HCT116 (cell line): ENCODE measurements around the gene ABHD12. TPM values are rescaled to one million over a fixed set of nuclear protein-coding genes. Genes with fewer than 3 reads are reported as not detected.

ENCODE experiments used
- ATAC-seq: fragments of 200-7000 bp; cut with Tn5 transposase; 2 replicates; pipeline ENCODE4 v1.9.1; 2020; ENCODE audit warnings: mild to moderate bottlenecking, moderate library complexity
- BruUV-seq: library from RNA; stranded (reverse); fragments of 400-500 nt; replicated peaks from 2 replicates; lab custom pipeline; 2021; lab: Mats Ljungman, UMichigan
- CTCF ChIA-PET: fragments of 300-600 bp; sonication (Branson Sonifier 250); formaldehyde crosslinking; loops from one replicate; lab custom pipeline; 2021; ENCODE audit warnings: antibody characterized with exemption; lab: Charles Lee
- POLR2A ChIA-PET: fragments of 300-600, 350-600 bp; sonication (Branson Sonifier 250); formaldehyde crosslinking; loops from one replicate; lab custom pipeline; 2021; ENCODE audit warnings: antibody characterized with exemption; lab: Charles Lee
- RAD21 ChIA-PET, 2 experiments: fragments of 300-600 bp; sonication (Branson Sonifier 250); formaldehyde crosslinking; loops; one replicate each; lab custom pipeline; 2023; ENCODE audit warnings: low total read pairs in 2 of 2; ENCODE audit not compliant: uncharacterized antibody in 2 of 2, unreplicated experiment in 2 of 2, low non-redundant PET in 1 of 2; lab: Charles Lee
- DNase-seq: peaks from one replicate; pipeline ENCODE4 v3.0.0-alpha.2; 2010; ENCODE audit warnings: low read depth, low spot score
- H2AFZ ChIP-seq: fragments of 200-600 bp; shearing (Covaris generic), sonication (generic); 2 replicates; pipeline ENCODE4 v1.6.1; 2017; ENCODE audit warnings: low read depth, mixed run types, mixed read lengths, antibody characterized with exemption, low read length; ENCODE audit not compliant: poor library complexity, severe bottlenecking
- H3K27ac ChIP-seq: 2 replicates; pipeline ENCODE4 v1.5.1; 2012; ENCODE audit warnings: low read depth, low read length
- H3K27me3 ChIP-seq: fragments of 200-600 bp; sonication (generic); 2 replicates; pipeline ENCODE4 v1.6.1; 2016; ENCODE audit warnings: mixed run types, low read length, mixed read lengths; ENCODE audit not compliant: insufficient read depth
- H3K36me3 ChIP-seq, 2 experiments: fragments of 200-500 bp in 1 of 2; fragments of 200-600 bp in 1 of 2; sonication (Bioruptor generic) in 1 of 2; sonication (generic) in 1 of 2; 2 replicates each; pipeline versions ENCODE4 v1.5.1 to v1.6.1; 2014 to 2016; ENCODE audit warnings: low read length in 2 of 2, inconsistent platforms in 1 of 2, mixed read lengths in 1 of 2, mixed run types in 1 of 2; ENCODE audit not compliant: insufficient read depth in 2 of 2, control insufficient read depth in 1 of 2
- H3K4me1 ChIP-seq, 2 experiments: fragments of 200-600 bp in 1 of 2; sonication (generic) in 1 of 2; 2 replicates each; pipeline versions ENCODE4 v1.5.1 to v1.6.1; 2012 to 2017; ENCODE audit warnings: low read length in 2 of 2, inconsistent platforms in 1 of 2, mild to moderate bottlenecking in 1 of 2, mixed read lengths in 1 of 2, mixed run types in 1 of 2, moderate library complexity in 1 of 2; ENCODE audit not compliant: insufficient read depth in 2 of 2, control insufficient read depth in 1 of 2
- H3K4me2 ChIP-seq: fragments of 200-600 bp; sonication (generic); 2 replicates; pipeline ENCODE4 v1.6.1; 2017; ENCODE audit warnings: mixed run types, low read length, mixed read lengths
- H3K4me3 ChIP-seq, 2 experiments: fragments of 200-600 bp in 1 of 2; sonication (generic) in 1 of 2; replicated peaks in 1 of 2; 2 replicates each; pipeline ENCODE4 v1.5.1; 2011 to 2016; ENCODE audit warnings: low read length in 2 of 2, control low read depth in 1 of 2, low read depth in 1 of 2, mild to moderate bottlenecking in 1 of 2, mixed read lengths in 1 of 2, mixed run types in 1 of 2
- H3K79me2 ChIP-seq: fragments of 200-600 bp; sonication (generic); 2 replicates; pipeline ENCODE4 v1.6.1; 2017; ENCODE audit warnings: mild to moderate bottlenecking, mixed run types, low read length, moderate library complexity, mixed read lengths; ENCODE audit not compliant: insufficient read depth
- H3K9ac ChIP-seq: fragments of 200-600 bp; sonication (generic); 2 replicates; pipeline ENCODE4 v1.6.1; 2016; ENCODE audit warnings: low read length, mixed read lengths
- H3K9me2 ChIP-seq: fragments of 200-600 bp; sonication (generic), shearing (Covaris generic); 2 replicates; pipeline ENCODE4 v1.6.1; 2017; ENCODE audit warnings: mixed run types, mild to moderate bottlenecking, moderate library complexity; ENCODE audit not compliant: insufficient read depth
- H3K9me3 ChIP-seq, 2 experiments: fragments of 200-500 bp in 1 of 2; fragments of 200-600 bp in 1 of 2; sonication (Bioruptor generic) in 1 of 2; sonication (generic) in 1 of 2; 2 replicates each; pipeline ENCODE4 v1.6.1; 2014 to 2017; ENCODE audit warnings: low read length in 2 of 2, mixed read lengths in 2 of 2, inconsistent platforms in 1 of 2, low read depth in 1 of 2, mild to moderate bottlenecking in 1 of 2, mixed run types in 1 of 2, moderate library complexity in 1 of 2; ENCODE audit not compliant: control insufficient read depth in 1 of 2, insufficient read depth in 1 of 2
- H4K20me1 ChIP-seq: fragments of 200-600 bp; sonication (generic), shearing (Covaris generic); 2 replicates; pipeline ENCODE4 v1.6.1; 2017; ENCODE audit warnings: mixed run types, mild to moderate bottlenecking, moderate library complexity; ENCODE audit not compliant: insufficient read depth
- CBX3 ChIP-seq: IDR thresholded peaks from 2 replicates; pipeline ENCODE4 v1.6.1; 2012; ENCODE audit warnings: low read depth
- CEBPB ChIP-seq: IDR thresholded peaks from 2 replicates; pipeline ENCODE4 v1.6.1; 2012; ENCODE audit warnings: low read depth
- EGR1 ChIP-seq: IDR thresholded peaks from 2 replicates; pipeline ENCODE4 v1.6.1; 2012; ENCODE audit warnings: low read depth
- ELF1 ChIP-seq: IDR thresholded peaks from 2 replicates; pipeline ENCODE4 v1.6.1; 2012; ENCODE audit warnings: low read depth, borderline replicate concordance
- JUND ChIP-seq: IDR thresholded peaks from 2 replicates; pipeline ENCODE4 v1.6.1; 2012
- POLR2AphosphoS5 ChIP-seq: IDR thresholded peaks from 2 replicates; pipeline ENCODE4 v1.6.1; 2011; ENCODE audit warnings: mild to moderate bottlenecking, low read depth, low read length, moderate library complexity
- RAD21 ChIP-seq: IDR thresholded peaks from 2 replicates; pipeline ENCODE4 v1.6.1; 2012; ENCODE audit warnings: low read depth, mild to moderate bottlenecking
- SIN3A ChIP-seq: IDR thresholded peaks from 2 replicates; pipeline ENCODE4 v1.6.1; 2012; ENCODE audit warnings: low read depth
- SP1 ChIP-seq: IDR thresholded peaks from 2 replicates; pipeline ENCODE4 v1.6.1; 2012; ENCODE audit warnings: low read depth
- TCF7L2 ChIP-seq: IDR thresholded peaks from 2 replicates; pipeline ENCODE4 v1.7.0; 2011; ENCODE audit warnings: borderline replicate concordance, inconsistent platforms; ENCODE audit not compliant: insufficient read depth, insufficient read length; ENCODE audit errors: extremely low read depth
- ZNF274 ChIP-seq: fragments of 200-500 bp; sonication (Bioruptor generic); IDR thresholded peaks from 2 replicates; pipeline ENCODE4 v1.6.1; 2014; ENCODE audit warnings: mild to moderate bottlenecking, low read depth, low read length, inconsistent platforms
- intact Hi-C: fragments of 100-400 bp; cut with micrococcal nuclease; formaldehyde crosslinking; loops from 2 replicates; pipeline ENCODE4 v1.10.0; 2022
- total RNA-seq: library from RNA; stranded (reverse); gene quantifications from one replicate; pipeline ENCODE4 v1.2.1, GENCODE V29; 2021; ENCODE audit not compliant: unreplicated experiment
- TF ChIP-seq, protein P1 (sequence below): IDR thresholded peaks from 2 replicates; pipeline ENCODE4 v1.6.1; 2012; ENCODE audit warnings: low read depth
- TF ChIP-seq, protein P2 (sequence below): IDR thresholded peaks from 2 replicates; pipeline ENCODE4 v1.6.1; 2011; ENCODE audit warnings: mild to moderate bottlenecking, low read length, moderate library complexity; ENCODE audit not compliant: insufficient replicate concordance; ENCODE audit errors: extremely low read depth
- TF ChIP-seq, protein P3 (sequence below): IDR thresholded peaks from 2 replicates; pipeline ENCODE4 v1.6.1; 2012
- TF ChIP-seq, protein P4 (sequence below): IDR thresholded peaks from 2 replicates; pipeline ENCODE4 v1.6.1; 2012

ABHD12 gene
- total RNA-seq, 1 experiment from 2014 or later, result 31.7 TPM

DNA sequence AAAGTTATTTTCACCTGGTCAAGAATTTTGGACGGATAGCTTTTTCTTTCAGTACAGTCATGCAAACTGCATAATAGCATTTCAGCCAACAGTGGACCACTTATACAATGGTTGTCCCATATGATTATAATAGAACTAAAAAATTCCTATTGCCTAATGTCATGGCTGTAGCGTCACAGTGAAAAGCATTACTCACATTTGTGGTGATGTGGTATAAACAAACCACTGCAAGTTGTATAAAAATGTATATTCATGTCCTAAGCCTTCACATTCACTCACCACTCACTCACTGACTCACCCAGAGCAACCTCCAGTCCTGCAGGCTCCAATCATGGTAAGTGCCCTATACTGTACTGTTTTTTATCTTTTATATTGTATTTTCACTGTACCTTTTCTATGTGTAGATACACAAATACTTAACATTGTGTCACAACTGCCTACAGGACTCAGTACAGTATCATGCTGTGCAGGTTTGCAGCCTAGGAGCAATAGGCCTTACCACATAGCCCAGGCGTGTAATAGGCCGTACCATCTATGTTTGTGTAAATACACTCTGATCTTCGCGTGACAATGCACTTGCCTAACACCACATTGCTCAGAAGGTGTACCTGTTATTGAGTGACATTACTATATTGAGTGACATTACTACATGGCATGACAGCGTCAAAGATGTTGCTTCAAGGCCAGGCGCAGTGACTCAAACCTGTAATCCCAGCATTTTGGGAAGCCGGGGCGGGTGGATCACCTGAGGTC, 17.9 kb downstream of the ABHD12 start:
- Histone ChIP-seq H3K9me3 (no peaks in the 10 kb centered on the region), H3K9ac (no peak overlapping the region), H3K27me3 (no peaks in the 10 kb centered on the region), H4K20me1 (no peaks in the 10 kb centered on the region), H3K9me2 (no peaks in the 10 kb centered on the region), H3K4me3 (no peak overlapping the region), H3K4me1 (no peaks in the 10 kb centered on the region), H3K36me3 (no peaks in the 10 kb centered on the region), H2AFZ (no peak overlapping the region), H3K4me2 (no peak overlapping the region), H3K79me2 (peaks cover under 1% of the 10 kb centered on the region; the same call in 1 of the 2 replicates), H3K27ac (no peak overlapping the region)
- ChIA-PET RAD21 (no interaction called here), POLR2A (no interaction called here), CTCF (no interaction called here)
- BruUV-seq, result no TSS peak
- no peak for DNase-seq
- TF ChIP-seq RAD21, result no peak
- ATAC-seq, result no peak
- intact Hi-C loops, result no loop called here

DNA sequence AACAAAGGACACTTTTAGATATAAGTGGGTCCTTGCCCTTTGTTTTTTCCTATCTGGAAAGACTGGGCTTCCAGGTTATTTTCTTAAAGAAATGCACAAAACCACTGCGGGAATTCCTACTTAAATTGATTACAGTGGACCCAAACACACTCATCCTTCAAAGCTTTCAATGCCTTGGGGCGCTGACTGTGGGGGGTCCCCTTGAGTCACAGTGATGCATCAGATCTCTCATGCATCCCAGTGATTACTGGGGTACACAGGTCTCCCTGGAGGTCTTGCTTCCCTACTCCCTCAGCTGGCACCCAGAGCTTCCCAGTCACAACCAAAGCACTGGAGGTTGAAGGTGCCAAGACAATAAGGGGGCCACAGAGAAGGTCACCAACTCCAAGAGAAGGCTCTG, 20.7 kb downstream of the ABHD12 start:
- Histone ChIP-seq H3K79me2 (no peaks in the 10 kb centered on the region; the same call in 1 of the 2 replicates), H3K9me3 (no peaks in the 10 kb centered on the region), H2AFZ (no peak overlapping the region), H3K9ac (no peak overlapping the region), H3K4me3 (no peak overlapping the region), H3K27me3 (no peaks in the 10 kb centered on the region), H3K4me1 (no peaks in the 10 kb centered on the region), H3K27ac (no peak overlapping the region), H4K20me1 (no peaks in the 10 kb centered on the region), H3K4me2 (no peak overlapping the region), H3K9me2 (no peaks in the 10 kb centered on the region), H3K36me3 (no peaks in the 10 kb centered on the region)
- no TSS peak for BruUV-seq
- RAD21 ChIA-PET, result no interaction called here
- intact Hi-C loops, result no loop called here
- DNase-seq (no peak), ATAC-seq (no peak)
- CTCF ChIA-PET, result no interaction called here
- POLR2A ChIA-PET, result no interaction called here
- TF ChIP-seq ELF1 (no peak), ZNF274 (no peak), POLR2AphosphoS5 (no peak), JUND (no peak), EGR1 (no peak), TCF7L2 (no peak), CEBPB (no peak), SP1 (no peak), RAD21 (no peak), SIN3A (no peak), CBX3 (no peak)
- TF ChIP-seq, protein P1, sequence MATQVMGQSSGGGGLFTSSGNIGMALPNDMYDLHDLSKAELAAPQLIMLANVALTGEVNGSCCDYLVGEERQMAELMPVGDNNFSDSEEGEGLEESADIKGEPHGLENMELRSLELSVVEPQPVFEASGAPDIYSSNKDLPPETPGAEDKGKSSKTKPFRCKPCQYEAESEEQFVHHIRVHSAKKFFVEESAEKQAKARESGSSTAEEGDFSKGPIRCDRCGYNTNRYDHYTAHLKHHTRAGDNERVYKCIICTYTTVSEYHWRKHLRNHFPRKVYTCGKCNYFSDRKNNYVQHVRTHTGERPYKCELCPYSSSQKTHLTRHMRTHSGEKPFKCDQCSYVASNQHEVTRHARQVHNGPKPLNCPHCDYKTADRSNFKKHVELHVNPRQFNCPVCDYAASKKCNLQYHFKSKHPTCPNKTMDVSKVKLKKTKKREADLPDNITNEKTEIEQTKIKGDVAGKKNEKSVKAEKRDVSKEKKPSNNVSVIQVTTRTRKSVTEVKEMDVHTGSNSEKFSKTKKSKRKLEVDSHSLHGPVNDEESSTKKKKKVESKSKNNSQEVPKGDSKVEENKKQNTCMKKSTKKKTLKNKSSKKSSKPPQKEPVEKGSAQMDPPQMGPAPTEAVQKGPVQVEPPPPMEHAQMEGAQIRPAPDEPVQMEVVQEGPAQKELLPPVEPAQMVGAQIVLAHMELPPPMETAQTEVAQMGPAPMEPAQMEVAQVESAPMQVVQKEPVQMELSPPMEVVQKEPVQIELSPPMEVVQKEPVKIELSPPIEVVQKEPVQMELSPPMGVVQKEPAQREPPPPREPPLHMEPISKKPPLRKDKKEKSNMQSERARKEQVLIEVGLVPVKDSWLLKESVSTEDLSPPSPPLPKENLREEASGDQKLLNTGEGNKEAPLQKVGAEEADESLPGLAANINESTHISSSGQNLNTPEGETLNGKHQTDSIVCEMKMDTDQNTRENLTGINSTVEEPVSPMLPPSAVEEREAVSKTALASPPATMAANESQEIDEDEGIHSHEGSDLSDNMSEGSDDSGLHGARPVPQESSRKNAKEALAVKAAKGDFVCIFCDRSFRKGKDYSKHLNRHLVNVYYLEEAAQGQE, result no peak
- TF ChIP-seq, protein P2, sequence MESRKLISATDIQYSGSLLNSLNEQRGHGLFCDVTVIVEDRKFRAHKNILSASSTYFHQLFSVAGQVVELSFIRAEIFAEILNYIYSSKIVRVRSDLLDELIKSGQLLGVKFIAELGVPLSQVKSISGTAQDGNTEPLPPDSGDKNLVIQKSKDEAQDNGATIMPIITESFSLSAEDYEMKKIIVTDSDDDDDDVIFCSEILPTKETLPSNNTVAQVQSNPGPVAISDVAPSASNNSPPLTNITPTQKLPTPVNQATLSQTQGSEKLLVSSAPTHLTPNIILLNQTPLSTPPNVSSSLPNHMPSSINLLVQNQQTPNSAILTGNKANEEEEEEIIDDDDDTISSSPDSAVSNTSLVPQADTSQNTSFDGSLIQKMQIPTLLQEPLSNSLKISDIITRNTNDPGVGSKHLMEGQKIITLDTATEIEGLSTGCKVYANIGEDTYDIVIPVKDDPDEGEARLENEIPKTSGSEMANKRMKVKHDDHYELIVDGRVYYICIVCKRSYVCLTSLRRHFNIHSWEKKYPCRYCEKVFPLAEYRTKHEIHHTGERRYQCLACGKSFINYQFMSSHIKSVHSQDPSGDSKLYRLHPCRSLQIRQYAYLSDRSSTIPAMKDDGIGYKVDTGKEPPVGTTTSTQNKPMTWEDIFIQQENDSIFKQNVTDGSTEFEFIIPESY, result no peak
- TF ChIP-seq, protein P3, sequence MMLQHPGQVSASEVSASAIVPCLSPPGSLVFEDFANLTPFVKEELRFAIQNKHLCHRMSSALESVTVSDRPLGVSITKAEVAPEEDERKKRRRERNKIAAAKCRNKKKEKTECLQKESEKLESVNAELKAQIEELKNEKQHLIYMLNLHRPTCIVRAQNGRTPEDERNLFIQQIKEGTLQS, result no peak
- TF ChIP-seq, protein P4, sequence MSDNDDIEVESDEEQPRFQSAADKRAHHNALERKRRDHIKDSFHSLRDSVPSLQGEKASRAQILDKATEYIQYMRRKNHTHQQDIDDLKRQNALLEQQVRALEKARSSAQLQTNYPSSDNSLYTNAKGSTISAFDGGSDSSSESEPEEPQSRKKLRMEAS, result no peak
